HG03558 (cell line): ENCODE measurements around the gene SPACA4.

Experiments used
- ATAC-seq: cut with Tn5 transposase; IDR thresholded peaks from one replicate; pipeline ENCODE4 v1.9.1; 2021; ENCODE audit warnings: moderate number of reproducible peaks; ENCODE audit not compliant: unreplicated experiment; ENCODE audit errors: extremely low read depth

Gene SPACA4

GRCh38 chr19:48596237-48596636, 10.3 kb upstream of the SPACA4 start:
- ATAC-seq: no peak

- ATAC-seq: no peak
Observed at GRCh38 chr19:48596679-48597465, 9.7 kb upstream of the SPACA4 start.

- ATAC-seq: no peak
Observed at GRCh38 chr19:48598996-48599700, 7.4 kb upstream of the SPACA4 start.

GRCh38 chr19:48600679-48601417, 5.7 kb upstream of the SPACA4 start:
- no peak for ATAC-seq

GRCh38 chr19:48603001-48603400, 3.5 kb upstream of the SPACA4 start:
- no peak for ATAC-seq

GRCh38 chr19:48603449-48603848, 3.1 kb upstream of the SPACA4 start:
- no peak for ATAC-seq

GRCh38 chr19:48603850-48604249, 2.7 kb upstream of the SPACA4 start:
- no peak for ATAC-seq

- no peak for ATAC-seq
Observed at GRCh38 chr19:48607359-48607755, 815 bp downstream of the SPACA4 start.

GRCh38 chr19:48608798-48609263, 2.3 kb downstream of the SPACA4 start:
- no peak for ATAC-seq

GRCh38 chr19:48609571-48610108, 3.1 kb downstream of the SPACA4 start:
- ATAC-seq: no peak

GRCh38 chr19:48611872-48612271, 5.3 kb downstream of the SPACA4 start:
- ATAC-seq: no peak

- ATAC-seq: no peak
Observed at GRCh38 chr19:48613024-48613851, 6.7 kb downstream of the SPACA4 start.

GRCh38 chr19:48613852-48614435, 7.4 kb downstream of the SPACA4 start:
- ATAC-seq: no peak

GRCh38 chr19:48614436-48615230, 8.1 kb downstream of the SPACA4 start, which contains the start of gene FAM83E:
Gene FAM83E (minus strand): TSS chr19:48615076. CDS start chr19:48613372, 1,704 bp downstream.
- ATAC-seq: no peak

- no peak for ATAC-seq
Observed at GRCh38 chr19:48615231-48616040, 8.9 kb downstream of the SPACA4 start.

- no peak for ATAC-seq
Observed at GRCh38 chr19:48616041-48616436, 9.5 kb downstream of the SPACA4 start.

GRCh38 chr19:48616491-48617056, 10.0 kb downstream of the SPACA4 start:
- no peak for ATAC-seq
